H9 (cell line): Measurements from ENCODE around the gene PRR14. TPM values are rescaled to one million over a fixed set of nuclear protein-coding genes. Genes with fewer than 3 reads are reported as not detected.

Experiments used
- DNase-seq: peaks from one replicate; pipeline ENCODE4 v3.0.0-alpha.2; 2017
- H2AFZ ChIP-seq: one replicate; pipeline ENCODE4 v1.6.1; 2013; ENCODE audit warnings: mild to moderate bottlenecking, low read length, control low read depth, moderate library complexity
- H2AK5ac ChIP-seq: 2 replicates; pipeline ENCODE4 v1.6.1; 2013; ENCODE audit warnings: low read length, control low read depth, mixed read lengths; ENCODE audit not compliant: insufficient read length
- H2BK120ac ChIP-seq: one replicate; pipeline ENCODE4 v1.6.1; 2013; ENCODE audit warnings: low read depth, mild to moderate bottlenecking, low read length, control low read depth, inconsistent platforms; ENCODE audit not compliant: poor library complexity, severe bottlenecking
- H2BK12ac ChIP-seq: 2 replicates; pipeline ENCODE4 v1.6.1; 2013; ENCODE audit warnings: low read length, control low read depth, mixed read lengths, low read depth; ENCODE audit not compliant: insufficient read length
- H2BK15ac ChIP-seq: 2 replicates; pipeline ENCODE4 v1.6.1; 2013; ENCODE audit warnings: low read depth, low read length, control low read depth
- H2BK20ac ChIP-seq: one replicate; pipeline ENCODE4 v1.6.1; 2013; ENCODE audit warnings: low read depth, mild to moderate bottlenecking, low read length, control low read depth, inconsistent platforms; ENCODE audit not compliant: poor library complexity, severe bottlenecking
- H2BK5ac ChIP-seq: 2 replicates; pipeline ENCODE4 v1.6.1; 2013; ENCODE audit warnings: low read length, control low read depth, mixed read lengths; ENCODE audit not compliant: insufficient read length
- H3K14ac ChIP-seq: 2 replicates; pipeline ENCODE4 v1.6.1; 2013; ENCODE audit warnings: low read length, control low read depth; ENCODE audit not compliant: insufficient read depth
- H3K18ac ChIP-seq: 2 replicates; pipeline ENCODE4 v1.6.1; 2013; ENCODE audit warnings: low read depth, mild to moderate bottlenecking, mixed read lengths, low read length, control low read depth; ENCODE audit not compliant: insufficient read length
- H3K23ac ChIP-seq: 2 replicates; pipeline ENCODE4 v1.6.1; 2013; ENCODE audit warnings: low read length, control low read depth, mixed read lengths, low read depth; ENCODE audit not compliant: insufficient read length
- H3K23me2 ChIP-seq: 2 replicates; pipeline ENCODE4 v1.6.1; 2013; ENCODE audit warnings: low read depth, mild to moderate bottlenecking, mixed read lengths, low read length, control low read depth; ENCODE audit not compliant: insufficient read length, poor library complexity, severe bottlenecking
- H3K27ac ChIP-seq: 2 replicates; pipeline ENCODE4 v1.5.1; 2013; ENCODE audit warnings: low read length, control low read depth, mixed read lengths, low read depth; ENCODE audit not compliant: insufficient read length
- H3K27me3 ChIP-seq: 2 replicates; pipeline ENCODE4 v1.6.1; 2013; ENCODE audit warnings: low read length, control low read depth, inconsistent platforms; ENCODE audit not compliant: insufficient read depth
- H3K4ac ChIP-seq: 2 replicates; pipeline ENCODE4 v1.6.1; 2013; ENCODE audit warnings: low read depth, mild to moderate bottlenecking, control low read depth, inconsistent platforms, low read length, moderate library complexity
- H3K4me1 ChIP-seq: 2 replicates; pipeline ENCODE4 v1.6.1; 2013; ENCODE audit warnings: low read length, control low read depth, inconsistent platforms; ENCODE audit not compliant: insufficient read depth
- H3K4me2 ChIP-seq: 2 replicates; pipeline ENCODE4 v1.6.1; 2013; ENCODE audit warnings: low read length, control low read depth, mixed read lengths; ENCODE audit not compliant: insufficient read length, insufficient read depth
- H3K56ac ChIP-seq: 2 replicates; pipeline ENCODE4 v1.6.1; 2013; ENCODE audit warnings: low read depth, mild to moderate bottlenecking, mixed read lengths, low read length, control low read depth; ENCODE audit not compliant: insufficient read length
- H3K79me1 ChIP-seq: 2 replicates; pipeline ENCODE4 v1.6.1; 2013; ENCODE audit warnings: low read depth, mild to moderate bottlenecking, moderate library complexity, low read length, control low read depth, inconsistent platforms; ENCODE audit not compliant: insufficient read depth, poor library complexity, severe bottlenecking
- H3K79me2 ChIP-seq: 2 replicates; pipeline ENCODE4 v1.6.1; 2013; ENCODE audit warnings: low read length, control low read depth, inconsistent platforms; ENCODE audit not compliant: insufficient read depth
- H3K9ac ChIP-seq: 2 replicates; pipeline ENCODE4 v1.6.1; 2013; ENCODE audit warnings: low read length, control low read depth, mixed read lengths; ENCODE audit not compliant: insufficient read length; ENCODE audit errors: extremely low read depth
- H3K9me3 ChIP-seq: one replicate; pipeline ENCODE4 v1.6.1; 2013; ENCODE audit warnings: low read depth, low read length, inconsistent platforms; ENCODE audit not compliant: control insufficient read depth
- H3T11ph ChIP-seq: one replicate; pipeline ENCODE4 v1.6.1; 2013; ENCODE audit warnings: mild to moderate bottlenecking, low read length, control low read depth, inconsistent platforms
- H4K20me1 ChIP-seq: one replicate; pipeline ENCODE4 v1.6.1; 2013; ENCODE audit not compliant: control insufficient read depth, insufficient read length, insufficient read depth
- H4K5ac ChIP-seq: 2 replicates; pipeline ENCODE4 v1.6.1; 2013; ENCODE audit warnings: low read depth, mild to moderate bottlenecking, mixed read lengths, low read length, control low read depth; ENCODE audit not compliant: insufficient read length
- H4K8ac ChIP-seq: replicated peaks from 2 replicates; pipeline ENCODE4 v1.6.1; 2013; ENCODE audit warnings: low read length, control low read depth, mixed read lengths, low read depth; ENCODE audit not compliant: insufficient read length
- H4K91ac ChIP-seq: 2 replicates; pipeline ENCODE4 v1.6.1; 2013; ENCODE audit warnings: low read depth, mild to moderate bottlenecking, moderate library complexity, mixed read lengths, low read length, control low read depth; ENCODE audit not compliant: insufficient read length
- H3K27ac Mint-ChIP-seq, 3 experiments: 2 replicates in 2 of 3; 3 replicates in 1 of 3; pipeline ENCODE4 v1.8.0; 2020 to 2021; ENCODE audit warnings: mixed read lengths in 3 of 3, mild to moderate bottlenecking in 1 of 3, moderate library complexity in 1 of 3
- H3K27me3 Mint-ChIP-seq: 2 replicates; pipeline ENCODE4 v1.8.0; 2021; ENCODE audit warnings: low read depth, mild to moderate bottlenecking, moderate library complexity, mixed read lengths
- H3K36me3 Mint-ChIP-seq, 3 experiments: 2 replicates in 2 of 3; 3 replicates in 1 of 3; pipeline ENCODE4 v1.8.0; 2020 to 2021; ENCODE audit warnings: low read depth in 3 of 3, mixed read lengths in 3 of 3; ENCODE audit not compliant: insufficient read depth in 1 of 3
- H3K4me1 Mint-ChIP-seq, 2 experiments: 2 replicates each; pipeline ENCODE4 v1.8.0; 2020; ENCODE audit warnings: mixed read lengths in 2 of 2
- H3K4me3 Mint-ChIP-seq, 2 experiments: 2 replicates in 1 of 2; 3 replicates in 1 of 2; pipeline ENCODE4 v1.8.0; 2020 to 2021; ENCODE audit warnings: mild to moderate bottlenecking in 2 of 2, mixed read lengths in 2 of 2, moderate library complexity in 1 of 2
- H3K9me3 Mint-ChIP-seq, 2 experiments: 2 replicates in 1 of 2; 3 replicates in 1 of 2; pipeline ENCODE4 v1.8.0; 2020; ENCODE audit warnings: mild to moderate bottlenecking in 2 of 2, mixed read lengths in 2 of 2, moderate library complexity in 1 of 2
- WGBS: extraction: QIAGEN DNeasy Blood & Tissue Kit; methylation state at CpG from one replicate; pipeline ENCODE4 v1.1.7; 2013; ENCODE audit warnings: missing lambda C conversion rate, low lambda C conversion rate, mixed read lengths; ENCODE audit not compliant: insufficient read length; ENCODE audit errors: extremely low coverage; 5-methylcytosine and 5-hydroxymethylcytosine counted together
- total RNA-seq: library from RNA; stranded (reverse); gene quantifications from 2 replicates; pipeline ENCODE4 v1.2.1, GENCODE V29; 2021
- TF ChIP-seq, protein P1 (sequence below): fragments of 200-600 bp; sonication (generic); conservative IDR thresholded peaks from 3 replicates; pipeline ENCODE4 v1.8.0; 2021; ENCODE audit warnings: antibody characterized with exemption, mild to moderate bottlenecking

PRR14 gene
- total RNA-seq, 1 experiment from 2014 or later: 11.6 TPM

DNA sequence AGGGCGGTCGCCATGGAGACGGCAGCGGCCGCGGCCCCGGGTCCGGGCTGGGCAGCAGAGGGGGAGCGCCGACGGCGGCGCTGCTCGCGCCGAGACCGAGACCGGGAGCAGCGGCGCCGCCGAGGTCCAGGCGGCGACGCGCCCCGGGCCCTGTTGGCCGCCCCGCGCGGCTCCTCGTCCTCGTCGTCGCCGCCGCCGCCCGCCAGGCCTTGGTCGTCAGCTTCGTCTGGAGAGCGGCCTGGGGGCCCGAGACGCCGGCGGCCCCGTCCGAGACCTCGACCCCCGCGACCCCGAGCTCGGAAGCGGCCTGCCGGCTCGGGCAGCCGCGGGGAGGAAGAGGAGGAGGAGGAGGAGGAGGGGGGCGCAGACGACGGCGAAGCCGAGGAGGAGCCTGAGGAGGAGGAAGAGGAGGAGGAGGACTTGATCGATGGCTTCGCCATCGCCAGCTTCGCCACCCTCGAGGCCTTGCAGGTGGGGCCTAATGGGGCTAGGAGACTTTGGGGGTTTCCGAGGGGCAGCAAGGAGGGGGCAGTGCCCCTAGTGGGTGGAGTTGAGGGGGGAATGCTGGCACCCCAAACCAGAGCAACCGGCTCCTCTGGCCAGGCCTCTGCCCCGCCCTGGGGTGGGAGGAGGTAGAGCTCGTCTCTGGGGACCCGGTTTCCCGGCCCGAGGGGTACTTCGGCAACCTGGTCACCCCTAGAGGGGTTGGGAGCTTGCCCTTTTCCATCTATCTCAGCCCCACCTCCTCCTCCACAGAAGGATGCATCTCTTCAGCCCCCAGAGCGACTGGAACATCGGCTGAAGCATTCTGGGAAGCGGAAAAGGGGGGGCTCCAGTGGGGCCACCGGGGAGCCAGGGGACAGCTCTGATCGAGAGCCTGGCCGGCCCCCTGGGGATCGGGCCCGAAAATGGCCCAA lies 9.0 kb downstream of the PRR14 start:
- no peak overlapping the region for H3K18ac ChIP-seq
- H3K23me2 ChIP-seq: no peaks in the 10 kb centered on the region
- peaks cover 5 to 12% of the 10 kb centered on the region in 2 experiments for H3K4me1 Mint-ChIP-seq
- no peak overlapping the region for H3K23ac ChIP-seq
- H3K27ac Mint-ChIP-seq: no peak overlapping the region
- no peak overlapping the region for H2BK120ac ChIP-seq
- H3K14ac ChIP-seq: no peak overlapping the region; the same call in 1 of the 2 replicates
- H3K9me3 ChIP-seq: no peaks in the 10 kb centered on the region
- peak overlapping the region; percentile 43 for H3K4me2 ChIP-seq
- no peak overlapping the region for H2BK20ac ChIP-seq
- WGBS: no CpG with 5 or more reads among the region's 84 CpGs
- peaks cover 11 to 49% (median 43%) of the 10 kb centered on the region in 3 experiments for H3K36me3 Mint-ChIP-seq
- H3K4ac ChIP-seq: no peak overlapping the region
- no peaks in the 10 kb centered on the region for H3K9me3 Mint-ChIP-seq
- no peak for DNase-seq
- TF ChIP-seq, protein P1, sequence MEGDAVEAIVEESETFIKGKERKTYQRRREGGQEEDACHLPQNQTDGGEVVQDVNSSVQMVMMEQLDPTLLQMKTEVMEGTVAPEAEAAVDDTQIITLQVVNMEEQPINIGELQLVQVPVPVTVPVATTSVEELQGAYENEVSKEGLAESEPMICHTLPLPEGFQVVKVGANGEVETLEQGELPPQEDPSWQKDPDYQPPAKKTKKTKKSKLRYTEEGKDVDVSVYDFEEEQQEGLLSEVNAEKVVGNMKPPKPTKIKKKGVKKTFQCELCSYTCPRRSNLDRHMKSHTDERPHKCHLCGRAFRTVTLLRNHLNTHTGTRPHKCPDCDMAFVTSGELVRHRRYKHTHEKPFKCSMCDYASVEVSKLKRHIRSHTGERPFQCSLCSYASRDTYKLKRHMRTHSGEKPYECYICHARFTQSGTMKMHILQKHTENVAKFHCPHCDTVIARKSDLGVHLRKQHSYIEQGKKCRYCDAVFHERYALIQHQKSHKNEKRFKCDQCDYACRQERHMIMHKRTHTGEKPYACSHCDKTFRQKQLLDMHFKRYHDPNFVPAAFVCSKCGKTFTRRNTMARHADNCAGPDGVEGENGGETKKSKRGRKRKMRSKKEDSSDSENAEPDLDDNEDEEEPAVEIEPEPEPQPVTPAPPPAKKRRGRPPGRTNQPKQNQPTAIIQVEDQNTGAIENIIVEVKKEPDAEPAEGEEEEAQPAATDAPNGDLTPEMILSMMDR: no peak
- H3K79me1 ChIP-seq: no peaks in the 10 kb centered on the region
- H2BK12ac ChIP-seq: no peak overlapping the region
- no peaks in the 10 kb centered on the region for H3K79me2 ChIP-seq
- no peak overlapping the region for H3T11ph ChIP-seq
- no peak overlapping the region for H3K9ac ChIP-seq
- H3K4me1 ChIP-seq: no peaks in the 10 kb centered on the region
- H4K20me1 ChIP-seq: no peaks in the 10 kb centered on the region
- no peak overlapping the region for H2AFZ ChIP-seq
- H3K56ac ChIP-seq: no peak overlapping the region
- peak overlapping the region; percentile 58 to 77 for H3K4me3 Mint-ChIP-seq
- H3K27me3 Mint-ChIP-seq: peaks cover 50% of the 10 kb centered on the region
- H2BK15ac ChIP-seq: no peak overlapping the region
- no peak overlapping the region for H3K27ac ChIP-seq
- no peak overlapping the region for H2BK5ac ChIP-seq
- H4K91ac ChIP-seq: no peak overlapping the region
- no peak overlapping the region for H4K8ac ChIP-seq
- peaks cover 6% of the 10 kb centered on the region; the same call in 1 of the 2 replicates for H3K27me3 ChIP-seq
- H2AK5ac ChIP-seq: no peak overlapping the region
- no peak overlapping the region for H4K5ac ChIP-seq
